Measurements from ENCODE around the gene FERMT3. TPM values are rescaled to one million over a fixed set of nuclear protein-coding genes. Genes with fewer than 3 reads are reported as not detected.

Gene FERMT3
- total and polyA plus RNA-seq, 4 donors, result 17.4 to 182 (median 84.5) TPM

DNA sequence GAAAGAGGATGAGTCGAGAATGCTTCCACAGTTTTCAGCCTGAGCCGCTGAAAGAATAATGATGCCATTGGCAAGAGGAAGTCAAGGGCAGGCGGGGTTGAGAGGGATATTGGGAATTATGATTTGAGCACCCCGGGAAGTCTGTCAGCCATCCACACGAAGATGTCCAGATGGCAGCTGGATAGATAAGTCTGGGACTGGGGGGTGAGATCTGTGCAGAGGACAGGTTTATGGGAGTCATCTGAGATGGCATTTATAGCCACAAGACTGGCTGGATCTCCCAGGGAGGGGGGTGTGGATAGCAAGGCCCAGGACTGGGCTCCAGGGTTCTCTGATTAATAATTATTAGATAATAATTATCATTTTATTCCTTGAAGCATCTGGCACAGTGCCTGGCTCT is 25.6 kb upstream of the FERMT3 start:
- Histone ChIP-seq H3K36me3 (ENCODE audit: control insufficient read depth in 4 of 4, insufficient read depth in 4 of 4, low read length in 4 of 4) (no peaks in the 10 kb centered on the region), H3K9me3 (ENCODE audit: control insufficient read depth in 4 of 4, insufficient read depth in 3 of 4, low read length in 3 of 4) (no peaks in the 10 kb centered on the region), H3K9ac (ENCODE audit: insufficient read depth in 1 of 2, low read length in 2 of 2) (no peak overlapping the region), H3K4me3 (no peak overlapping the region), H3K4me1 (ENCODE audit: control insufficient read depth in 5 of 5, insufficient read depth in 5 of 5, low read length in 5 of 5) (peaks cover 0 to 28% (median 0%) of the 10 kb centered on the region in 5 donors), H3K27ac (ENCODE audit: low read depth in 1 of 2, low read length in 1 of 2) (peak overlapping the region in 1 of 2 donors; percentile 83), H3K27me3 (ENCODE audit: control insufficient read depth in 3 of 3, insufficient read depth in 3 of 3, low read length in 2 of 3) (no peaks in the 10 kb centered on the region)
- TF ChIP-seq, protein P1, sequence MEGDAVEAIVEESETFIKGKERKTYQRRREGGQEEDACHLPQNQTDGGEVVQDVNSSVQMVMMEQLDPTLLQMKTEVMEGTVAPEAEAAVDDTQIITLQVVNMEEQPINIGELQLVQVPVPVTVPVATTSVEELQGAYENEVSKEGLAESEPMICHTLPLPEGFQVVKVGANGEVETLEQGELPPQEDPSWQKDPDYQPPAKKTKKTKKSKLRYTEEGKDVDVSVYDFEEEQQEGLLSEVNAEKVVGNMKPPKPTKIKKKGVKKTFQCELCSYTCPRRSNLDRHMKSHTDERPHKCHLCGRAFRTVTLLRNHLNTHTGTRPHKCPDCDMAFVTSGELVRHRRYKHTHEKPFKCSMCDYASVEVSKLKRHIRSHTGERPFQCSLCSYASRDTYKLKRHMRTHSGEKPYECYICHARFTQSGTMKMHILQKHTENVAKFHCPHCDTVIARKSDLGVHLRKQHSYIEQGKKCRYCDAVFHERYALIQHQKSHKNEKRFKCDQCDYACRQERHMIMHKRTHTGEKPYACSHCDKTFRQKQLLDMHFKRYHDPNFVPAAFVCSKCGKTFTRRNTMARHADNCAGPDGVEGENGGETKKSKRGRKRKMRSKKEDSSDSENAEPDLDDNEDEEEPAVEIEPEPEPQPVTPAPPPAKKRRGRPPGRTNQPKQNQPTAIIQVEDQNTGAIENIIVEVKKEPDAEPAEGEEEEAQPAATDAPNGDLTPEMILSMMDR (IDR thresholded peaks at IDR 0.05; ENCODE audit: control extremely low read depth, extremely low read depth), result no peak
- DNase-seq (peak in 2 of 3 donors; percentile 8 to 11), ATAC-seq (ENCODE audit: insufficient read depth, low FRiP score) (no peak)
- WGBS, 2 donors, result 66 to 74% methylated on average over 5 of the region's 5 CpGs

DNA sequence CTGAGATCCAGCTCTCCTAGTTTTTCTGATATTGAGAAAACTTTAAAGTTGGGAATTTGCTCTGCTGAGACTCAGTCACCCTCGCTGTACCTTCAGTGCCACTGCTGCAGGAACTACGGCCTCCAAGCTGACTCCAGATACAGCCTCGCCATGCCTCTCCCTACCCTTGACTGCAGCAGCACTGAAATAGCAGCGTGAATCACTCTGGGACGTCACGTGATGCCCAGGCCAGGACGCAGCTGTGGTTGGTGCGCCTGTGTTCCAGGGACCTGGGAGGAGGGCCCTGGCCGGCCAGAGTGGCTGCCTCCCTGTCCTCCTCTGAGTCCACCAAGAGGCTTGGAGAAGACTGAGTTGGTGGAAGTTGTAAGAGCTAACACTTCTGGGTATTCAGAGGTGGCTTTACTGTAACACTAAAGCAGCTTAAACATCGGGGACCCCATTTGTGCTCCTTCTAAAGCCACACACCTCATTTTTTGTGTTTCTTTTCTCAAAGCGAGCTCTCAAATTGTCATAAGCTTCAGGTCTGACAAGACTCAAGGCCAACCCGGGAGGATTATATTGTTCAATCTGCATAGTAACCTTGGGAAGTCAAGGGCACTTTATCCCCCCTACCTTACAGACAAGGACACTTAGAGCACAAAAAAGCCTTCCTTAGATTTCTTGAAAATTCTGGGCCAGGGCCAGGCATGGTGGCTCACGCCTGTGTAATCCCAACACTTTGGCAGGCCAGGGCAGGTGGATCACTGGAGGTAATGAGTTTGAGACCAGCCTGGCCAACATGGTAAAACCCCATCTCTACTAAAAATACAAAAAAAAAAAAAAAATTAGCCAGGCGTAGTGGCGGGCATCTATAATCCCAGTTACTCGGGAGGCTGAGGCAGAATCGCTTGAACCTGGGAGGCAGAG is 24.8 kb upstream of the FERMT3 start:
- TF ChIP-seq, protein P1 (IDR thresholded peaks at IDR 0.05; ENCODE audit: control extremely low read depth, extremely low read depth), result no peak
- ATAC-seq (ENCODE audit: insufficient read depth, low FRiP score), result no peak
- Histone ChIP-seq H3K4me1 (ENCODE audit: control insufficient read depth in 5 of 5, insufficient read depth in 5 of 5, low read length in 5 of 5) (peaks cover 0 to 28% (median 0%) of the 10 kb centered on the region in 5 donors), H3K36me3 (ENCODE audit: control insufficient read depth in 4 of 4, insufficient read depth in 4 of 4, low read length in 4 of 4) (no peaks in the 10 kb centered on the region), H3K9ac (ENCODE audit: insufficient read depth in 1 of 2, low read length in 2 of 2) (peak overlapping the region in 1 of 2 donors; percentile 60), H3K9me3 (ENCODE audit: control insufficient read depth in 4 of 4, insufficient read depth in 3 of 4, low read length in 3 of 4) (no peaks in the 10 kb centered on the region), H3K27me3 (ENCODE audit: control insufficient read depth in 3 of 3, insufficient read depth in 3 of 3, low read length in 2 of 3) (no peaks in the 10 kb centered on the region), H3K27ac (ENCODE audit: low read depth in 1 of 2, low read length in 1 of 2) (peak overlapping the region; percentile 61 to 83), H3K4me3 (no peak overlapping the region)
- 43 to 44% methylated on average over 15 to 17 of the region's 17 CpGs for WGBS, 2 donors
- DNase-seq, result peak; percentile 90 to 94 (median 90)

DNA sequence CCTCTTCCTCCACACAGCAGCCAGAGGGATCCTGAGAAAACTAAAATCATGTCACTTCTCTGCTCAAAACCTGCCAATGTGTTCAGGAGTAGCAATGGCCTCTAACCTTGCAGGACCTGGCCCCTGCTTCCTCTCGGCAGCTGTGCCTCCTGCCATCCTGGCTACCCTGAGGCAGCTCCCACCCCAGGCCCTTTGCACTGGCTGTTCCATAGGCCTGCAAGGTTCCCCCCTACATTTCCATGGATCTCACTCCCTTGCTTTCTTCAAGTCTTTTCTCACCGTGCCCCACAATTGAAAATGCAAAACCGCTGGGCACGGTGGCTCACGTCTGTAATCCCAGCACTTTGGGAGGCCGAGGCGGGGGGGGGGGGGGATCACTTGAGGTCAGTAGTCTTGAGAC is 22.6 kb upstream of the FERMT3 start:
- DNase-seq (no peak), ATAC-seq (ENCODE audit: insufficient read depth, low FRiP score) (no peak)
- Histone ChIP-seq H3K9me3 (ENCODE audit: control insufficient read depth in 4 of 4, insufficient read depth in 3 of 4, low read length in 3 of 4) (no peaks in the 10 kb centered on the region), H3K4me3 (no peak overlapping the region), H3K36me3 (ENCODE audit: control insufficient read depth in 4 of 4, insufficient read depth in 4 of 4, low read length in 4 of 4) (peaks cover 0 to 6% (median 0%) of the 10 kb centered on the region in 4 donors), H3K9ac (ENCODE audit: insufficient read depth in 1 of 2, low read length in 2 of 2) (no peak overlapping the region), H3K27me3 (ENCODE audit: control insufficient read depth in 3 of 3, insufficient read depth in 3 of 3, low read length in 2 of 3) (no peaks in the 10 kb centered on the region), H3K4me1 (ENCODE audit: control insufficient read depth in 5 of 5, insufficient read depth in 5 of 5, low read length in 5 of 5) (peaks cover 0 to 28% (median 0%) of the 10 kb centered on the region in 5 donors), H3K27ac (ENCODE audit: low read depth in 1 of 2, low read length in 1 of 2) (peak overlapping the region in 1 of 2 donors; percentile 27)
- WGBS, 2 donors, result 90 to 93% methylated on average over 6 to 7 of the region's 7 CpGs
- TF ChIP-seq, protein P1 (IDR thresholded peaks at IDR 0.05; ENCODE audit: control extremely low read depth, extremely low read depth), result no peak

Data from lung (tissue), 12 donors.